ENCODE data around the gene FAM81B.

GRCh38 chr5:95471487-95471886 lies 80.3 kb downstream of the FAM81B start:
- TF ChIP-seq FOXM1 (IDR thresholded peaks at IDR 0.05; ENCODE audit: borderline replicate concordance): no peak
- TF ChIP-seq NFRKB (IDR thresholded peaks at IDR 0.05): no peak
- TF ChIP-seq BHLHE40 (IDR thresholded peaks at IDR 0.05; ENCODE audit: borderline replicate concordance): no peak
- TF ChIP-seq ZNF384 (IDR thresholded peaks at IDR 0.05): no peak
- no peak for TF ChIP-seq SUZ12 (IDR thresholded peaks at IDR 0.05)
- no peak for TF ChIP-seq SP1 (IDR thresholded peaks at IDR 0.05)
- no peak for TF ChIP-seq PKNOX1 (IDR thresholded peaks at IDR 0.05)
